Thyroid gland (tissue), 4 donors: ENCODE data around the gene VAT1L. TPM values are rescaled to one million over a fixed set of nuclear protein-coding genes. Genes with fewer than 3 reads are reported as not detected.

Experiments used
- DNase-seq, 2 donors: peaks; one replicate each; pipeline ENCODE4 v3.0.0-alpha.2; 2019
- H3K27ac ChIP-seq, 3 donors: fragments of 200-600 bp; sonication (generic); 1 replicate in 2 of 3; 2 replicates in 1 of 3; pipeline ENCODE4 v1.5.1; 2016 to 2019; ENCODE audit warnings: mild to moderate bottlenecking in 1 of 3, moderate library complexity in 1 of 3
- H3K27me3 ChIP-seq: fragments of 200-600 bp; sonication (generic); one replicate; pipeline ENCODE4 v1.5.1; 2019
- H3K36me3 ChIP-seq, 2 donors: fragments of 200-600 bp; sonication (generic); one replicate each; pipeline ENCODE4 v1.5.1; 2016 to 2019
- H3K4me1 ChIP-seq, 2 donors: fragments of 200-600 bp; sonication (generic); one replicate each; pipeline ENCODE4 v1.5.1; 2017 to 2019
- H3K4me3 ChIP-seq, 3 donors: fragments of 200-600 bp; sonication (generic); replicated peaks in 1 of 3; 1 replicate in 2 of 3; 2 replicates in 1 of 3; pipeline ENCODE4 v1.5.1; 2016; ENCODE audit warnings: mild to moderate bottlenecking in 1 of 3
- H3K9me3 ChIP-seq: fragments of 200-600 bp; sonication (generic); one replicate; pipeline ENCODE4 v1.5.1; 2017
- POLR2A ChIP-seq, 2 donors: fragments of 450-650 bp; IDR thresholded peaks; one replicate each; pipeline ENCODE4 v1.6.1; 2017; ENCODE audit warnings: antibody characterized with exemption in 2 of 2, mild to moderate bottlenecking in 2 of 2, moderate library complexity in 1 of 2
- WGBS, 2 donors: methylation state at CpG; one replicate each; pipeline ENCODE4 v1.1.5; 2017; 5-methylcytosine and 5-hydroxymethylcytosine counted together
- intact Hi-C: fragments of 100-400 bp; cut with DNase I; formaldehyde crosslinking; loops from one replicate; pipeline ENCODE4 v1.15.1; 2023
- total RNA-seq, 4 donors: library from RNA; depleted of rRNA; stranded (reverse); fragments of >200 nt; gene quantifications; one replicate each; pipeline ENCODE4 v1.2.3, GENCODE V29; 2016
- TF ChIP-seq, protein P1 (sequence below), 6 experiments: fragments of 200-600 bp in 3 of 6; fragments of 450-650 bp in 3 of 6; sonication (generic) in 3 of 6; IDR thresholded peaks; one replicate each; pipeline ENCODE4 v1.5.1; 2016 to 2019; ENCODE audit warnings: antibody characterized with exemption in 6 of 6, mild to moderate bottlenecking in 2 of 6, inconsistent platforms in 1 of 6, moderate library complexity in 1 of 6

The VAT1L gene
- total RNA-seq, 4 donors from 2014 or later, result 1.9 to 29.7 (median 9.2) TPM

GRCh38 chr16:77876776-77877175 lies 88.4 kb downstream of the VAT1L start:
- H3K36me3 ChIP-seq, result no peaks in the 10 kb centered on the region
- 90 to 93% methylated on average over 2 of the region's 2 CpGs for WGBS, 2 donors

DNA sequence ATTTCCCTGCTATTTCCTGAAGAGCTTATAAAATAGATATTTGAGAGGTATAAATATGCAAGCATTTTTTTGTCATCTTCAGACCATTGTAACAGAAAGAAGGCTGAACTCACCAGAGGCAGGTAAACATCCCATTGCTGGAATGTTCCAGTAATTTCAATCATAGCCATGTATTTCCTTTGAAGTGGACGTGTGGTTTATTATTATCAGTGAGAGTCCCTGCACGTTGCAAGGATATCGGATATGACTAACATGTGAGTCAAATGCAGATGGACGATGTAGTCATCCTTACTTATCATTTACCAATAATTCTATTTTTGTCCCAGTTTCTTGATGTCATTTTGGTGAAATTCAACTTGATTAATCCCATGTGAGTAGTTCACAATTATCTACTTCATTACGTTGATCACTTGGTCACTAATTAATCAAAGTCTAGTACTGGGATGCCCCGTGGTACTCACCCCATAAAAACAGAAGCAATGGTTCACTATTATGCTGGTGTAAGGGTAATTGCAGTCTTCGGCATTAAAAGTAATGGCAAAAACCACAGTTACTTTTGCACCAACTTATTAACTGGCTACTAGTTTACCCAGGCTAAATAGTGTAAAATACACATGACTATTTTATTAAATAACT lies 89.5 kb downstream of the VAT1L start:
- no peak for DNase-seq
- H3K36me3 ChIP-seq, result no peaks in the 10 kb centered on the region
- no peaks in the 10 kb centered on the region for H3K27me3 ChIP-seq
- intact Hi-C loops, result no loop called here
- H3K4me3 ChIP-seq, result no peak overlapping the region
- H3K27ac ChIP-seq, result no peak overlapping the region
- no peaks in the 10 kb centered on the region for H3K9me3 ChIP-seq
- TF ChIP-seq, protein P1, sequence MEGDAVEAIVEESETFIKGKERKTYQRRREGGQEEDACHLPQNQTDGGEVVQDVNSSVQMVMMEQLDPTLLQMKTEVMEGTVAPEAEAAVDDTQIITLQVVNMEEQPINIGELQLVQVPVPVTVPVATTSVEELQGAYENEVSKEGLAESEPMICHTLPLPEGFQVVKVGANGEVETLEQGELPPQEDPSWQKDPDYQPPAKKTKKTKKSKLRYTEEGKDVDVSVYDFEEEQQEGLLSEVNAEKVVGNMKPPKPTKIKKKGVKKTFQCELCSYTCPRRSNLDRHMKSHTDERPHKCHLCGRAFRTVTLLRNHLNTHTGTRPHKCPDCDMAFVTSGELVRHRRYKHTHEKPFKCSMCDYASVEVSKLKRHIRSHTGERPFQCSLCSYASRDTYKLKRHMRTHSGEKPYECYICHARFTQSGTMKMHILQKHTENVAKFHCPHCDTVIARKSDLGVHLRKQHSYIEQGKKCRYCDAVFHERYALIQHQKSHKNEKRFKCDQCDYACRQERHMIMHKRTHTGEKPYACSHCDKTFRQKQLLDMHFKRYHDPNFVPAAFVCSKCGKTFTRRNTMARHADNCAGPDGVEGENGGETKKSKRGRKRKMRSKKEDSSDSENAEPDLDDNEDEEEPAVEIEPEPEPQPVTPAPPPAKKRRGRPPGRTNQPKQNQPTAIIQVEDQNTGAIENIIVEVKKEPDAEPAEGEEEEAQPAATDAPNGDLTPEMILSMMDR (IDR thresholded peaks at IDR 0.05), result no peak
- TF ChIP-seq POLR2A (IDR thresholded peaks at IDR 0.05), result no peak
- WGBS, 2 donors, result 90 to 93% methylated on average over 7 of the region's 7 CpGs
- peaks cover 12 to 14% of the 10 kb centered on the region in 2 donors for H3K4me1 ChIP-seq

More at GRCh38 chr16:77876776-77877175, 88.4 kb downstream of the VAT1L start:
- Histone ChIP-seq H3K9me3 (no peaks in the 10 kb centered on the region), H3K27me3 (no peaks in the 10 kb centered on the region), H3K27ac (no peak overlapping the region), H3K4me3 (no peak overlapping the region), H3K4me1 (peaks cover 4 to 5% of the 10 kb centered on the region in 2 donors)
- intact Hi-C loops, result no loop called here
- no peak for DNase-seq
- no peak for TF ChIP-seq POLR2A (IDR thresholded peaks at IDR 0.05)
- TF ChIP-seq, protein P1 (IDR thresholded peaks at IDR 0.05), result no peak

DNA sequence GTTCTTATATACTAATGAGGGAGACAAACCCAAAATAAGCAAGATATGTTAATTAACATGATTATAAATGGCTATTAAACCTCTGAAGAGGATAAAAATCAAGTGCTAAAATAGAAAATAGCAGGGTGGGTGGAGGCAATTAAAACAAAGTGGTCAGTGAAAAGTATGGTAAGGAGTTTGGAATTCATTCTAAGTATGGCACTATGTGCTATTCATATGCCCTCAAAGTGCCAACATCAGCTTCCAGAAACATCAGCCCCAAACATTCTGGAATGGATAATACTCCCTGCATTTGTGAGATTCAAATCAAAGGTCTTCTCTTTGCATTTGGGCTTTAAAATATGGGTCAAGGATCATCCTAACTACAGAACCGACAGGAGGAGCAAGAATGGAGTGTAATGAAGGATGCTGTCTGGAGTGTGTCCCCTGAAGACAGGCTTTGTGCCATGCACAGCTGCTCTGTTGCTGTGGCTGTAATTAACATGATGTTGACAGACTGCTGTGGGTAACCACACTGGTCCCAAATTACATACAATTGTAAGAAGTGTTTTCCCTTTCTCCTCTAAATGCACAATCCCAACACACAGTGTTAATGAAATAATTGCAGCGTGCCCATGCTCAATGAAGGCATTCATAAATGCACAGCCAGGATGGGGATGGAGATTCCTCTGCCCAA lies 93.1 kb downstream of the VAT1L start:
- H3K4me3 ChIP-seq, result no peak overlapping the region
- peak overlapping the region in 1 of 3 donors; percentile 47 for H3K27ac ChIP-seq
- H3K27me3 ChIP-seq, result no peaks in the 10 kb centered on the region
- H3K36me3 ChIP-seq, result no peaks in the 10 kb centered on the region
- no peak for DNase-seq
- H3K4me1 ChIP-seq, result peaks cover 33 to 36% of the 10 kb centered on the region in 2 donors
- H3K9me3 ChIP-seq, result no peaks in the 10 kb centered on the region
- WGBS, 2 donors, result 55 to 71% methylated on average over 2 of the region's 2 CpGs
- TF ChIP-seq POLR2A (IDR thresholded peaks at IDR 0.05), result no peak
- TF ChIP-seq, protein P1 (IDR thresholded peaks at IDR 0.05), result no peak
- intact Hi-C loops, result no loop called here

GRCh38 chr16:77882358-77882757 lies 94.0 kb downstream of the VAT1L start:
- Histone ChIP-seq H3K4me1 (peaks cover 36 to 39% of the 10 kb centered on the region in 2 donors), H3K36me3 (no peaks in the 10 kb centered on the region), H3K27me3 (no peaks in the 10 kb centered on the region), H3K9me3 (no peaks in the 10 kb centered on the region), H3K27ac (peak overlapping the region in 1 of 3 donors; percentile 47), H3K4me3 (no peak overlapping the region)
- no peak for DNase-seq
- intact Hi-C loops, result no loop called here
- no peak for TF ChIP-seq POLR2A (IDR thresholded peaks at IDR 0.05)
- TF ChIP-seq, protein P1 (IDR thresholded peaks at IDR 0.05), result no peak
- WGBS, 2 donors, result 43 to 48% methylated on average over 1 of the region's 1 CpG
